PC-3 (cell line): ENCODE results near the gene ALKBH6. TPM values are rescaled to one million over a fixed set of nuclear protein-coding genes. Genes with fewer than 3 reads are reported as not detected.
"Not testable (repeated sequence)": the region's sequence is repeated elsewhere in the genome, so short reads cannot be mapped to it uniquely, and the experiment has no call there.

Experiments
- ATAC-seq: fragments of 200-7000 bp; cut with Tn5 transposase; 2 replicates; pipeline ENCODE4 v1.9.1; 2020; ENCODE audit warnings: mild to moderate bottlenecking, moderate library complexity
- BruUV-seq: library from RNA; stranded (reverse); fragments of 400-500 nt; replicated peaks from 2 replicates; lab custom pipeline; 2021; lab: Mats Ljungman, UMichigan
- CTCF ChIA-PET: fragments of 300-600 bp; sonication (Branson Sonifier 250); formaldehyde crosslinking; loops from one replicate; lab custom pipeline; 2022; ENCODE audit warnings: antibody characterized with exemption; lab: Charles Lee
- POLR2A ChIA-PET: fragments of 300-600 bp; sonication (Branson Sonifier 250); formaldehyde crosslinking; loops from one replicate; lab custom pipeline; 2022; ENCODE audit warnings: antibody characterized with exemption; ENCODE audit not compliant: unreplicated experiment; lab: Charles Lee
- DNase-seq: peaks from one replicate; pipeline ENCODE4 v3.0.0-alpha.2; 2015
- H2AFZ ChIP-seq: fragments of 300-600 bp; sonication (generic); 2 replicates; pipeline ENCODE4 v1.6.0; 2016; ENCODE audit warnings: antibody characterized with exemption, low read length
- H3F3A ChIP-seq: fragments of 300-600 bp; sonication (generic); one replicate; pipeline ENCODE4 v1.6.0; 2017; ENCODE audit warnings: antibody characterized with exemption, low read length, control low read depth, mild to moderate bottlenecking; ENCODE audit not compliant: unreplicated experiment
- H3K27ac ChIP-seq: fragments of 300-600 bp; sonication (generic); 2 replicates; pipeline ENCODE4 v1.5.1; 2016; ENCODE audit warnings: mild to moderate bottlenecking, low read length
- H3K27me3 ChIP-seq: fragments of 300-600 bp; sonication (generic); 2 replicates; pipeline ENCODE4 v1.6.1; 2016; ENCODE audit warnings: low read length, mixed read lengths
- H3K36me3 ChIP-seq: fragments of 300-600 bp; sonication (generic); 2 replicates; pipeline ENCODE4 v1.6.1; 2016; ENCODE audit warnings: low read depth, mixed run types, low read length, mixed read lengths
- H3K4me1 ChIP-seq: fragments of 300-600 bp; sonication (generic); 2 replicates; pipeline ENCODE4 v1.5.1; 2016; ENCODE audit warnings: low read length; ENCODE audit not compliant: insufficient read depth
- H3K4me2 ChIP-seq: fragments of 300-600 bp; sonication (generic); 2 replicates; pipeline ENCODE4 v1.6.0; 2016; ENCODE audit warnings: low read length
- H3K4me3 ChIP-seq: fragments of 300-600 bp; sonication (generic); 2 replicates; pipeline ENCODE4 v1.5.1; 2016; ENCODE audit warnings: mild to moderate bottlenecking, low read length, mixed read lengths
- H3K79me2 ChIP-seq: fragments of 300-600 bp; sonication (generic); 2 replicates; pipeline ENCODE4 v1.6.1; 2017; ENCODE audit warnings: low read length, mixed read lengths
- H3K9ac ChIP-seq: fragments of 300-600 bp; sonication (generic); 2 replicates; pipeline ENCODE4 v1.6.0; 2016; ENCODE audit warnings: mild to moderate bottlenecking, low read length
- H3K9me2 ChIP-seq: fragments of 300-600 bp; sonication (generic); replicated peaks from 2 replicates; pipeline ENCODE4 v1.6.1; 2016; ENCODE audit warnings: mixed run types, low read length, mixed read lengths
- H3K9me3 ChIP-seq: fragments of 300-600 bp; sonication (generic); 2 replicates; pipeline ENCODE4 v1.6.1; 2016; ENCODE audit warnings: low read length, mixed read lengths
- H4K20me1 ChIP-seq: fragments of 300-600 bp; sonication (generic); 2 replicates; pipeline ENCODE4 v1.6.1; 2016; ENCODE audit warnings: low read length, mixed read lengths
- CTCF ChIP-seq: fragments of 300-600 bp; sonication (generic); conservative IDR thresholded peaks from 2 replicates; pipeline ENCODE4 v1.5.1; 2017; ENCODE audit warnings: antibody characterized with exemption, low read depth, mild to moderate bottlenecking, low read length
- EZH2 ChIP-seq: fragments of 300-600 bp; sonication (generic); IDR thresholded peaks from one replicate; pipeline ENCODE4 v1.6.1; 2017; ENCODE audit warnings: antibody characterized with exemption, mild to moderate bottlenecking, low read length; ENCODE audit not compliant: unreplicated experiment
- EZH2phosphoT487 ChIP-seq: fragments of 300-600 bp; sonication (generic); IDR thresholded peaks from 2 replicates; pipeline ENCODE4 v1.6.1; 2018; ENCODE audit warnings: mild to moderate bottlenecking, antibody characterized with exemption, low read length, borderline replicate concordance
- intact Hi-C: fragments of 100-400 bp; cut with micrococcal nuclease; formaldehyde crosslinking; loops from 2 replicates; pipeline ENCODE4 v1.9.0; 2023
- total RNA-seq: library from RNA; depleted of rRNA; stranded (reverse); fragments of >200 nt; gene quantifications from 2 replicates; pipeline ENCODE4 v1.2.3, GENCODE V29; 2014

ALKBH6 gene
- total RNA-seq, 1 experiment from 2014 or later: 38.4 TPM

DNA sequence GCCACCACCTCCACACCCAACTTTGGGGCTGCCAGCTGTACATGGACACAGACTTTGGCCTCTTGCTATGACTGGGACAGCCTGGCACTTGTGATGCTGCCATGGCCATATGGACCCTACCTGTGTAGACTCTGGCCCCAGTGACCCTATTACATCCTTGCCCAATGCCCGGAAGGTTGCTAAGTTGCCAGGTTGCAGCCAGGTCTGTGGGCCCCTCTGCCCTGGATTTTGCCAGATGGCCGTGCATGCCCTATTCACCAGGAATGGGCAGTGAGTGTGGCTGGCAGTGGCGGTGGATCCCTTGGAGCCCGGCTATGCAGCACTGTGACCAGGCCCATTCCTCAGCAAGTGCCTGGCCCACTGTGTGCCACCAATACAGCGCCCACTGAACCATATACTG is 27.9 kb downstream of the ALKBH6 start:
- no peaks in the 10 kb centered on the region for H3K9me3 ChIP-seq
- H3K4me2 ChIP-seq: no peak overlapping the region
- H4K20me1 ChIP-seq: no peaks in the 10 kb centered on the region
- no peaks in the 10 kb centered on the region for H3K79me2 ChIP-seq
- H3K36me3 ChIP-seq: no peaks in the 10 kb centered on the region
- no TSS peak for BruUV-seq
- DNase-seq (no peak), ATAC-seq (no peak)
- H3K4me1 ChIP-seq: no peaks in the 10 kb centered on the region
- intact Hi-C loops: no loop called here
- H3F3A ChIP-seq: no peaks in the 10 kb centered on the region
- no peak overlapping the region for H3K9ac ChIP-seq
- no peak overlapping the region for H3K4me3 ChIP-seq
- CTCF ChIA-PET: no interaction called here
- POLR2A ChIA-PET: no interaction called here
- H3K27ac ChIP-seq: no peak overlapping the region
- TF ChIP-seq CTCF (no peak), EZH2 (no peak)
- no peaks in the 10 kb centered on the region for H3K27me3 ChIP-seq
- no peak overlapping the region for H2AFZ ChIP-seq
- no peaks in the 10 kb centered on the region for H3K9me2 ChIP-seq

- Histone ChIP-seq H4K20me1 (no peaks in the 10 kb centered on the region), H3F3A (no peaks in the 10 kb centered on the region), H3K9me2 (no peaks in the 10 kb centered on the region), H3K4me1 (no peaks in the 10 kb centered on the region), H3K27ac (no peak overlapping the region), H3K4me2 (no peak overlapping the region), H3K9me3 (no peaks in the 10 kb centered on the region), H3K36me3 (no peaks in the 10 kb centered on the region), H3K9ac (no peak overlapping the region), H3K4me3 (no peak overlapping the region), H3K79me2 (no peaks in the 10 kb centered on the region), H2AFZ (no peak overlapping the region), H3K27me3 (no peaks in the 10 kb centered on the region)
- ATAC-seq (no peak), DNase-seq (no peak)
- intact Hi-C loops: no loop called here
- CTCF ChIA-PET: no interaction called here
- POLR2A ChIA-PET: no interaction called here
- TF ChIP-seq EZH2phosphoT487: no peak
- BruUV-seq: no TSS peak
These were observed 30.8 kb downstream of the ALKBH6 start for GRCh38 chr19:35983177-35983576.

DNA sequence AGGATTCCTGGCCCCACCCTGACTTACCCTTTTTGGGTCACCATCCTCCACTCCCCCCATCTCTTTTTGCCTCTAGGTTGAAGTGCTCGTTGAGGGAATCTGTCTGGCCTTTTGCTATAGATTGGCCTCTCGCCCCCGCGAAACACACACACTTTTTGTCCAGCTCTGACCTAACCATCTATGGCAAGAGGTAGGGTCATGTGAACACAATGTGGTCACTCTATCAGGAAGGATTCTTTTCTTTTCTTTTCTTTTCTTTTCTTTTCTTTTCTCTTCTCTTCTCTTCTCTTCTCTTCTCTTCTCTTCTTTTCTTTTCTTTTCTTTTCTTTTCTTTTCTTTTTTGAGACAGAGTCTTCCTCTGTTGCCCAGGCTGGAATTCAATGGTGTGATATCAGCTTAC is 33.0 kb downstream of the ALKBH6 start:
- intact Hi-C loops, H4K20me1 ChIP-seq, H3K9me3 ChIP-seq, H3K27me3 ChIP-seq, CTCF ChIA-PET, H3K9ac ChIP-seq, POLR2A ChIA-PET, H3K27ac ChIP-seq, BruUV-seq, DNase-seq, H2AFZ ChIP-seq, H3K4me2 ChIP-seq, H3K9me2 ChIP-seq, H3K79me2 ChIP-seq, H3K4me3 ChIP-seq, ATAC-seq, H3K4me1 ChIP-seq, H3K36me3 ChIP-seq, H3F3A ChIP-seq: not testable (repeated sequence)

DNA sequence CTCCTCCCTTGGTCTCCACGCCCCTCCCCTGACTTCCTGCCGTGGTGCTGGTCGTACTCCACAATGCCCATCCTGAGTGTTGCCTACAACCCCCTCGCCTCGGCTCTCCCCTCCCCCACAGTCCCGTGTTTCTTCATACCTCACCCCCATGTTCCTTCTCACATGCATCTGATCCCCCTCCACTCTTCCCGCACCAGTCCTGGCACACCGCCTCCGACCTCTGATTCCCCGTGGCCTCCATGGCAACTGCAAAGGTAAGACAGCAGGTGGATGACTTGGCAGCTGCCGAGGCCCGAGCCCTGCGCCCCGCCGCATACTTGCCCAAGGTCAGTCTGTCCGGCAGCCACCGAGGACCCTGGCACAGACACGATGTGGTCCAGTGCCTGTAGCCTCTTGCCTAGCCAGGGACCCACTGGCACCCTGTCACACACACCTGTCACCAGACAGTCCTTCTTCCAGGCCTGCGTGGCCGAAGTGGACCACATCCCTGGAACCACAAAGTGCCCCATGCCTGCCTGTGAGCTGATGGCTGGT is 35.1 kb downstream of the ALKBH6 start:
- H3K4me3 ChIP-seq: no peak overlapping the region
- H3K27ac ChIP-seq: no peak overlapping the region
- no peak for DNase-seq
- no peaks in the 10 kb centered on the region for H3K9me3 ChIP-seq
- no peak overlapping the region for H3K9ac ChIP-seq
- H3K9me2 ChIP-seq: no peaks in the 10 kb centered on the region
- no peaks in the 10 kb centered on the region for H3K27me3 ChIP-seq
- no peaks in the 10 kb centered on the region for H3K36me3 ChIP-seq
- no peaks in the 10 kb centered on the region for H3F3A ChIP-seq
- ATAC-seq: no peak
- ChIA-PET CTCF (no interaction called here), POLR2A (no interaction called here)
- intact Hi-C loops: no loop called here
- no peaks in the 10 kb centered on the region for H3K79me2 ChIP-seq
- no TSS peak for BruUV-seq
- TF ChIP-seq EZH2phosphoT487: no peak
- TF ChIP-seq CTCF: no peak
- no peak for TF ChIP-seq EZH2
- H3K4me2 ChIP-seq: no peak overlapping the region
- no peaks in the 10 kb centered on the region for H3K4me1 ChIP-seq
- H4K20me1 ChIP-seq: no peaks in the 10 kb centered on the region
- H2AFZ ChIP-seq: no peak overlapping the region
